Testis (tissue), 2 donors: ENCODE data around the gene KBTBD6.

ENCODE experiments used
- POLR2A ChIP-seq: fragments of 450-650 bp; IDR thresholded peaks from one replicate; pipeline ENCODE4 v1.6.1; 2017; ENCODE audit warnings: antibody characterized with exemption, mild to moderate bottlenecking, moderate library complexity
- TF ChIP-seq, protein P1 (sequence below), 3 experiments: fragments of 450-650 bp in 2 of 3; fragments of 200-600 bp in 1 of 3; sonication (generic) in 1 of 3; IDR thresholded peaks; one replicate each; pipeline ENCODE4 v1.5.1; 2016 to 2019; ENCODE audit warnings: antibody characterized with exemption in 3 of 3, mild to moderate bottlenecking in 2 of 3, moderate library complexity in 1 of 3

DNA sequence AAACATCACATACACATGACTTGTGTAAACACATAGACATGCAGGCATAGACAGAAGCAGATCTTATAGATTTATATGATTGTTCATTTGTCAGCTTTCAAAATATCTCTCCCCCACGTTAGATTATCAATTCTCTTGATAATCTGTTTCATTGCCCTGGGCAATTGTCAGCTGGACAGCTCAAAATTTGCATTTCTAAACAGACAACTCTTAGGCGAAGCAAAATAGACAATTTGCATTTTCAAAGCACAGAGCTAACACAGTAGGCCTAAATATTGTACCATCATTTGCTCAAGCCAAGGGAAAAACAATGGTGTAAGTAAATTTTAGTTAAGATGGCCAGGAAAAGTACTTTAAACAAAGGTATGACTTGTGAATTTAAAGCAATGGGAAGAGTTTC is 24.0 kb upstream of the KBTBD6 start:
- no peak for TF ChIP-seq POLR2A
- TF ChIP-seq, protein P1, sequence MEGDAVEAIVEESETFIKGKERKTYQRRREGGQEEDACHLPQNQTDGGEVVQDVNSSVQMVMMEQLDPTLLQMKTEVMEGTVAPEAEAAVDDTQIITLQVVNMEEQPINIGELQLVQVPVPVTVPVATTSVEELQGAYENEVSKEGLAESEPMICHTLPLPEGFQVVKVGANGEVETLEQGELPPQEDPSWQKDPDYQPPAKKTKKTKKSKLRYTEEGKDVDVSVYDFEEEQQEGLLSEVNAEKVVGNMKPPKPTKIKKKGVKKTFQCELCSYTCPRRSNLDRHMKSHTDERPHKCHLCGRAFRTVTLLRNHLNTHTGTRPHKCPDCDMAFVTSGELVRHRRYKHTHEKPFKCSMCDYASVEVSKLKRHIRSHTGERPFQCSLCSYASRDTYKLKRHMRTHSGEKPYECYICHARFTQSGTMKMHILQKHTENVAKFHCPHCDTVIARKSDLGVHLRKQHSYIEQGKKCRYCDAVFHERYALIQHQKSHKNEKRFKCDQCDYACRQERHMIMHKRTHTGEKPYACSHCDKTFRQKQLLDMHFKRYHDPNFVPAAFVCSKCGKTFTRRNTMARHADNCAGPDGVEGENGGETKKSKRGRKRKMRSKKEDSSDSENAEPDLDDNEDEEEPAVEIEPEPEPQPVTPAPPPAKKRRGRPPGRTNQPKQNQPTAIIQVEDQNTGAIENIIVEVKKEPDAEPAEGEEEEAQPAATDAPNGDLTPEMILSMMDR (IDR thresholded peaks at IDR 0.05), result no peak
